Erythroblast (primary cell): ENCODE measurements around the gene LLGL2.

Experiments used
- GATA1 ChIP-seq: IDR thresholded peaks from 2 replicates; pipeline ENCODE4 v1.6.1; 2011; ENCODE audit warnings: low read depth, mild to moderate bottlenecking, control low read depth, low read length, moderate library complexity
- POLR2A ChIP-seq: IDR thresholded peaks from 2 replicates; pipeline ENCODE4 v1.6.1; 2011; ENCODE audit warnings: mild to moderate bottlenecking, low read length

- no peak for TF ChIP-seq POLR2A
- no peak for TF ChIP-seq GATA1
These were observed 36.6 kb upstream of the LLGL2 start for GRCh38 chr17:75488693-75489510.
